ENCODE measurements around the gene ZFYVE19. TPM values are rescaled to one million over a fixed set of nuclear protein-coding genes. Genes with fewer than 3 reads are reported as not detected.

ZFYVE19 gene
- polyA plus RNA-seq, 3 donors, result 8.2 to 62.9 (median 10.3) TPM

DNA sequence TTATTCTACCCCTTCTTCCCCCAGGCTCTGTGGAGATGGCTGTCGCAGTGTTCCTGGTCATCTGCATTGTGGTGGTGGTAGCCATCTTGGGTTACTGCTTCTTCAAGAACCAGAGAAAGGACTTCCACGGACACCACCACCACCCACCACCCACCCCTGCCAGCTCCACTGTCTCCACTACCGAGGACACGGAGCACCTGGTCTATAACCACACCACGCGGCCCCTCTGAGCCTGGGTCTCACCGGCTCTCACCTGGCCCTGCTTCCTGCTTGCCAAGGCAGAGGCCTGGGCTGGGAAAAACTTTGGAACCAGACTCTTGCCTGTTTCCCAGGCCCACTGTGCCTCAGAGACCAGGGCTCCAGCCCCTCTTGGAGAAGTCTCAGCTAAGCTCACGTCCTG lies 49.9 kb downstream of the ZFYVE19 start:
- no peak overlapping the region for H3K4me2 ChIP-seq (replicated peaks; ENCODE audit: extremely low read depth, low read length, poor library complexity, severe bottlenecking)
- H3K36me3 Mint-ChIP-seq, result peaks cover 35 to 63% of the 10 kb centered on the region in 2 donors
- peaks cover 0 to 3% (median 0%) of the 10 kb centered on the region in 7 donors for H3K9me3 Mint-ChIP-seq
- peak overlapping the region; percentile 13 for H3K9ac ChIP-seq (ENCODE audit: insufficient read depth, low read length, poor library complexity, severe bottlenecking)
- H3K4me1 ChIP-seq (ENCODE audit: control insufficient read depth in 1 of 2, insufficient read depth in 2 of 2, low read length in 2 of 2), result peaks cover 33 to 45% of the 10 kb centered on the region in 2 donors
- TF ChIP-seq, protein P1, sequence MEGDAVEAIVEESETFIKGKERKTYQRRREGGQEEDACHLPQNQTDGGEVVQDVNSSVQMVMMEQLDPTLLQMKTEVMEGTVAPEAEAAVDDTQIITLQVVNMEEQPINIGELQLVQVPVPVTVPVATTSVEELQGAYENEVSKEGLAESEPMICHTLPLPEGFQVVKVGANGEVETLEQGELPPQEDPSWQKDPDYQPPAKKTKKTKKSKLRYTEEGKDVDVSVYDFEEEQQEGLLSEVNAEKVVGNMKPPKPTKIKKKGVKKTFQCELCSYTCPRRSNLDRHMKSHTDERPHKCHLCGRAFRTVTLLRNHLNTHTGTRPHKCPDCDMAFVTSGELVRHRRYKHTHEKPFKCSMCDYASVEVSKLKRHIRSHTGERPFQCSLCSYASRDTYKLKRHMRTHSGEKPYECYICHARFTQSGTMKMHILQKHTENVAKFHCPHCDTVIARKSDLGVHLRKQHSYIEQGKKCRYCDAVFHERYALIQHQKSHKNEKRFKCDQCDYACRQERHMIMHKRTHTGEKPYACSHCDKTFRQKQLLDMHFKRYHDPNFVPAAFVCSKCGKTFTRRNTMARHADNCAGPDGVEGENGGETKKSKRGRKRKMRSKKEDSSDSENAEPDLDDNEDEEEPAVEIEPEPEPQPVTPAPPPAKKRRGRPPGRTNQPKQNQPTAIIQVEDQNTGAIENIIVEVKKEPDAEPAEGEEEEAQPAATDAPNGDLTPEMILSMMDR (IDR thresholded peaks at IDR 0.05), result no peak
- H2AFZ ChIP-seq (ENCODE audit: insufficient read depth, low read depth, low read length, poor library complexity, severe bottlenecking), result peak overlapping the region; percentile 71
- H3K4me1 Mint-ChIP-seq, result peaks cover 37% of the 10 kb centered on the region
- peaks cover 4 to 8% (median 4%) of the 10 kb centered on the region in 3 donors for H3K27me3 Mint-ChIP-seq (ENCODE audit: low read depth in 3 of 3)
- no peaks in the 10 kb centered on the region for H3K9me3 ChIP-seq (replicated peaks in 1 of 2; ENCODE audit: control insufficient read depth in 1 of 2, insufficient read depth in 1 of 2, low read length in 2 of 2)
- H3K4me3 Mint-ChIP-seq, result no peak overlapping the region
- H3K27me3 ChIP-seq (ENCODE audit: control insufficient read depth in 2 of 2, insufficient read depth in 2 of 2, low read length in 2 of 2), result no peaks in the 10 kb centered on the region
- peaks cover 38 to 53% of the 10 kb centered on the region in 2 donors for H3K36me3 ChIP-seq (replicated peaks in 1 of 2; ENCODE audit: control insufficient read depth in 1 of 2, insufficient read depth in 2 of 2, low read length in 2 of 2)
- DNase-seq, result no peak
- H3K4me3 ChIP-seq (replicated peaks in 1 of 3; ENCODE audit: low read depth in 2 of 3, low read length in 3 of 3), result no peak overlapping the region
- intact Hi-C loops (cut with micrococcal nuclease), result loop anchor here in 1 of 2 donors (2.0 kb wide), 1 partner anchor 166 kb away; no protein-coding TSS in a partner anchor
- H3K27ac ChIP-seq (ENCODE audit: low read depth in 1 of 2, low read length in 2 of 2), result peak overlapping the region; percentile 15 to 72
- H3K79me2 ChIP-seq (ENCODE audit: insufficient read depth, low read length), result no peaks in the 10 kb centered on the region
- 97% methylated on average over 6 of the region's 8 CpGs for WGBS (ENCODE audit: insufficient coverage)
- peaks cover 12% of the 10 kb centered on the region for H4K20me1 ChIP-seq (ENCODE audit: insufficient read depth, low read length)
- peak overlapping the region in 3 of 7 donors; percentile 28 to 73 (median 65) for H3K27ac Mint-ChIP-seq

DNA sequence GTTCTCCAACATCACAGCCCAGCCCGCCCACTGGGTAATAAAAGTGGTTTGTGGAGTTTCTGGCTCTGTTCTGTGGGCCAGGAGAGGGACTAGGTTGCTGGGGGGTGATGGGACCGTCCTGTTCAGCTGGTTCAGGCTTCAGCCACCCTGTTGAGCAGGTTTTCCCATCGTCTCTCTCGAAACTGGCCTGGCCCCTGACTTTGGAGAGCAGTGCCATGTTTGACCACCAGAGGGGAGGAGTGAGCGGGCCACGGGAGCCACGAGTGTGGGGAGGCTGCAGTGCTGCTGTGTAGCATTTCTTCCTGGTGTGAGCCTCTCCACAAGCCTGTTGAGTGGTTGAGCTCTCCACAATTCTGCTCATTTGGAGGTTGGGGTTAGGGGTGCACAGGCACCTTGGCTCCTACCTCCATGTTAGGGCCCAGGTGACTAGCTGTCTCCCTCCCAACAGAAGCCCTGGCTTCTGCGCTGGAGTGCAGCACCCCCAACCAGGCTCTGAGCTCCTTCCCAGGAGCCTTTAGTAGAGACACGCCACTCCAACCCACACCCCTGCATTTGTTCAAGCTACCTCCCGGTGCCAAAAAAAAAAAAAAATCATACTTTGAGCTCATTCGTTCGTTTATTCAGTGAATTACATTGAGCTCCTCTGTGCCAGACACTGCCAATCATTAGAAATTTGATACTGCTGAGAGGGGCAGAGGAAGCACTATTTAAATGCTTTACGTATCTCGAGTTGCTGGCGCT lies 50.9 kb downstream of the ZFYVE19 start:
- TF ChIP-seq, protein P1 (IDR thresholded peaks at IDR 0.05), result peak; percentile 88
- Mint-ChIP-seq H3K4me3 (no peak overlapping the region), H3K4me1 (peaks cover 40% of the 10 kb centered on the region), H3K27ac (peak overlapping the region in 5 of 7 donors; percentile 11 to 73 (median 66)), H3K9me3 (peaks cover 0 to 3% (median 0%) of the 10 kb centered on the region in 7 donors), H3K36me3 (peaks cover 28 to 54% of the 10 kb centered on the region in 2 donors), H3K27me3 (ENCODE audit: low read depth in 3 of 3) (peaks cover 4 to 8% (median 4%) of the 10 kb centered on the region in 3 donors)
- H2AFZ ChIP-seq (ENCODE audit: insufficient read depth, low read depth, low read length, poor library complexity, severe bottlenecking), result peak overlapping the region; percentile 71
- 50% methylated on average over 9 of the region's 15 CpGs for WGBS (ENCODE audit: insufficient coverage)
- peak overlapping the region in 1 of 2 donors; percentile 72 for H3K27ac ChIP-seq (ENCODE audit: low read depth in 1 of 2, low read length in 2 of 2)
- peak overlapping the region in 1 of 3 experiments; percentile 19 for H3K4me3 ChIP-seq (replicated peaks in 1 of 3; ENCODE audit: low read depth in 2 of 3, low read length in 3 of 3)
- H3K27me3 ChIP-seq (ENCODE audit: control insufficient read depth in 2 of 2, insufficient read depth in 2 of 2, low read length in 2 of 2), result no peaks in the 10 kb centered on the region
- H3K4me1 ChIP-seq (ENCODE audit: control insufficient read depth in 1 of 2, insufficient read depth in 2 of 2, low read length in 2 of 2), result peaks cover 35 to 49% of the 10 kb centered on the region in 2 donors
- DNase-seq, result peak; percentile 60 to 68 (median 62)
- no peaks in the 10 kb centered on the region for H3K9me3 ChIP-seq (replicated peaks in 1 of 2; ENCODE audit: control insufficient read depth in 1 of 2, insufficient read depth in 1 of 2, low read length in 2 of 2)
- no peaks in the 10 kb centered on the region for H3K79me2 ChIP-seq (ENCODE audit: insufficient read depth, low read length)
- peak overlapping the region; percentile 13 for H3K9ac ChIP-seq (ENCODE audit: insufficient read depth, low read length, poor library complexity, severe bottlenecking)
- H4K20me1 ChIP-seq (ENCODE audit: insufficient read depth, low read length), result peaks cover 6% of the 10 kb centered on the region
- H3K36me3 ChIP-seq (replicated peaks in 1 of 2; ENCODE audit: control insufficient read depth in 1 of 2, insufficient read depth in 2 of 2, low read length in 2 of 2), result peaks cover 35 to 43% of the 10 kb centered on the region in 2 donors
- intact Hi-C loops (cut with micrococcal nuclease), result loop anchor here in 1 of 2 donors (2.0 kb wide), 2 partner anchors 37 to 165 kb away; partner anchors contain the start of gene VPS18
- no peak overlapping the region for H3K4me2 ChIP-seq (replicated peaks; ENCODE audit: extremely low read depth, low read length, poor library complexity, severe bottlenecking)

All from CD14-positive monocyte (primary cell).